Esophagus muscularis mucosa (tissue), 4 donors: Measurements from ENCODE around the gene RYR2. TPM values are rescaled to one million over a fixed set of nuclear protein-coding genes. Genes with fewer than 3 reads are reported as not detected.
A peak's percentile ranks its signal among the peaks of the same experiment; 100 is the strongest.

Experiments
- DNase-seq: peaks from one replicate; pipeline ENCODE4 v3.0.0-alpha.2; 2017; ENCODE audit errors: extremely low spot score
- H3K27ac ChIP-seq, 4 donors: fragments of 200-600 bp; sonication (generic); replicated peaks in 1 of 4; 1 replicate in 3 of 4; 2 replicates in 1 of 4; pipeline ENCODE4 v1.5.1; 2016 to 2019; ENCODE audit warnings: mild to moderate bottlenecking in 1 of 4
- H3K27me3 ChIP-seq, 4 donors: fragments of 200-600 bp; sonication (generic); one replicate each; pipeline versions ENCODE4 v1.5.1 to v1.6.0; 2016 to 2019
- H3K36me3 ChIP-seq, 4 donors: fragments of 200-600 bp; sonication (generic); one replicate each; pipeline ENCODE4 v1.5.1; 2016 to 2019
- H3K4me1 ChIP-seq, 4 donors: fragments of 200-600 bp; sonication (generic); one replicate each; pipeline ENCODE4 v1.5.1; 2016 to 2019
- H3K4me3 ChIP-seq, 4 donors: fragments of 200-600 bp; sonication (generic); 1 replicate in 2 of 4; 2 replicates in 2 of 4; pipeline ENCODE4 v1.5.1; 2016 to 2019; ENCODE audit warnings: mild to moderate bottlenecking in 4 of 4, moderate library complexity in 1 of 4
- H3K9me3 ChIP-seq, 4 donors: fragments of 200-600 bp; sonication (generic); 1 replicate in 3 of 4; 2 replicates in 1 of 4; pipeline ENCODE4 v1.5.1; 2016 to 2019
- CTCF ChIP-seq, 3 experiments: fragments of 200-600 bp in 2 of 3; fragments of 450-650 bp in 1 of 3; sonication (generic) in 2 of 3; IDR thresholded peaks; one replicate each; pipeline ENCODE4 v1.5.1; 2017 to 2019; ENCODE audit warnings: antibody characterized with exemption in 3 of 3, mild to moderate bottlenecking in 2 of 3, moderate library complexity in 1 of 3
- EP300 ChIP-seq: sonication (generic); formaldehyde crosslinking; IDR thresholded peaks from one replicate; pipeline ENCODE4 v1.6.1; 2017; ENCODE audit warnings: antibody characterized with exemption
- POLR2A ChIP-seq: fragments of 450-650 bp; IDR thresholded peaks from one replicate; pipeline ENCODE4 v1.6.1; 2017; ENCODE audit warnings: antibody characterized with exemption, moderate library complexity, mild to moderate bottlenecking, low read depth
- POLR2AphosphoS5 ChIP-seq, 2 donors: sonication (generic); formaldehyde crosslinking; IDR thresholded peaks; one replicate each; pipeline ENCODE4 v1.6.1; 2017; ENCODE audit warnings: antibody characterized with exemption in 2 of 2
- WGBS: methylation state at CpG from one replicate; pipeline ENCODE4 v1.1.5; 2018; 5-methylcytosine and 5-hydroxymethylcytosine counted together
- intact Hi-C: fragments of 100-400 bp; cut with DNase I; formaldehyde crosslinking; loops from one replicate; pipeline ENCODE4 v1.15.1; 2023
- total RNA-seq, 4 donors: library from RNA; depleted of rRNA; stranded (reverse); fragments of >200 nt; gene quantifications; one replicate each; pipeline versions ENCODE4 v1.1.0 to v1.2.1, GENCODE V29; 2016

RYR2 gene
- total RNA-seq, 4 donors from 2014 or later, result 29.8 to 56.3 (median 38.9) TPM

DNA sequence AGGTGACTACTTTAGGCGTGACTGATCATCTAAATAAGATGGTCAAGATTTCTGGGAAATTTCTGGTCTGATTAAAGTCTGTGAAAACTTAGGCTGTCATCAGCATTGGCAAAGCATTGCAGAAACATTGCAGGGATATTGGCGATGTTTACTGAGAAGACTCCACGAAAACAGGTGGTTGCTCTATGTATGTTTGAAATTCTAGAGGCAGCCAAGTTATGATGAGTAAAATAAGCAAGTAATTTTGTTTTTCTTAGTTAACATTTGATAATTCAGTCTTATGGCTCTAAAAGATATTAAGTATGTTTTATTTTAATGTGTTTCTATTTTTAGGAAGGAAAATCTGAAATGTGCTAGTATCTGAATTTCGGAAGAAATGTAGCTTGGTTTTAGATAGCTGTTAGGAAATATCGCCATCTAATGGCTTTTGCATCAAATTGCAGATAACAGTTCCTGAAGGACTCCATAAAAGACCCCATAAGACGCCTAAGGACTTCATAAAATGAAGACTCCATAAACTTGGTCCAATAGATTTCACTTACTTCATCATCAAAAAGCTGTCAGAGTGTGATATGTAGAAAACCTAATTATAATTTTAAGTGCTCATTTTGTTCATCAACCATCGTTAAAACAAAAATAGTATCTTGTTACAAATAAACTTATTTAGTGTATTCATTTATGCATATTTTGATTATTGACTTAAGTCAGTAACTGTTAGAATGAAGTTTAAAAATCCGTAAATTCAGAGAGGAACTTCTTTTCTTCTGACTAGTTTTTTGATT, 344.6 kb downstream of the RYR2 start:
- TF ChIP-seq EP300 (no peak), CTCF (IDR thresholded peaks at IDR 0.05) (peak; percentile 75 to 77 (median 76))
- intact Hi-C loops, result loop anchor here (5.0 to 10.0 kb wide), 2 partner anchors 342 to 499 kb away; partner anchors contain the start of gene RYR2
- Histone ChIP-seq H3K9me3 (no peaks in the 10 kb centered on the region), H3K4me1 (peaks cover 8 to 23% (median 19%) of the 10 kb centered on the region in 4 donors), H3K4me3 (no peak overlapping the region), H3K27ac (peak overlapping the region in 1 of 4 donors; percentile 1), H3K27me3 (no peaks in the 10 kb centered on the region), H3K36me3 (no peaks in the 10 kb centered on the region)
- 56% methylated on average over 8 of the region's 8 CpGs for WGBS
- no peak for DNase-seq

DNA sequence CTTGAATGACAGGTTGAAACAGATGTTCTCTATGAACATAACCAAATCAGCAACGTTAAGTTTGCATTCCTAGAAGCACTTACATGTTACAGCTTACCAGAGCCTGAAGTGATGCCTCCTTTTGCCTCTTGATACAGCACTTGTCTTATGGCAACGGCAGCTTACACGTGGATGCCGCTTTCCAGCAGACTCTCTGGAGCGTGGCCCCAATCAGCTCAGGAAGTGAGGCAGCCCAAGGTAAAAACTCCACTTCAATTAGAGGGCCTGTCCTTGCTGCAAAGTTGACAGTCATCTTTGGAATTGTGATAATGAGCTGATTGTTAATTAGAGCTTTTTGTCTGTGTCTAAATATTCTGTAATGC, 345.1 kb downstream of the RYR2 start:
- TF ChIP-seq POLR2AphosphoS5 (IDR thresholded peaks at IDR 0.05), result no peak
- TF ChIP-seq CTCF (IDR thresholded peaks at IDR 0.05), result no peak
- TF ChIP-seq POLR2A, result no peak
- no peak for TF ChIP-seq EP300
- no peaks in the 10 kb centered on the region for H3K27me3 ChIP-seq
- WGBS, result 91% methylated on average over 5 of the region's 5 CpGs
- intact Hi-C loops, result loop anchor here (5.0 to 10.0 kb wide), 2 partner anchors 342 to 500 kb away; partner anchors contain the start of gene RYR2
- H3K9me3 ChIP-seq, result no peaks in the 10 kb centered on the region
- H3K27ac ChIP-seq, result no peak overlapping the region
- peaks cover 8 to 24% (median 20%) of the 10 kb centered on the region in 4 donors for H3K4me1 ChIP-seq
- DNase-seq, result no peak
- H3K4me3 ChIP-seq, result no peak overlapping the region
- no peaks in the 10 kb centered on the region for H3K36me3 ChIP-seq

GRCh38 chr1:237390823-237391222, 348.8 kb downstream of the RYR2 start:
- WGBS, result 49% methylated on average over 3 of the region's 3 CpGs
- H3K36me3 ChIP-seq, result peaks cover 0 to 10% (median 3%) of the 10 kb centered on the region in 4 donors
- no peak for DNase-seq
- H3K27me3 ChIP-seq, result no peaks in the 10 kb centered on the region
- H3K9me3 ChIP-seq, result no peaks in the 10 kb centered on the region
- intact Hi-C loops, result no loop called here
- no peak overlapping the region for H3K4me3 ChIP-seq
- H3K4me1 ChIP-seq, result peaks cover 6 to 14% (median 12%) of the 10 kb centered on the region in 4 donors
- no peak for TF ChIP-seq POLR2A
- peak in 1 of 2 donors; percentile 46 for TF ChIP-seq POLR2AphosphoS5 (IDR thresholded peaks at IDR 0.05)
- no peak overlapping the region for H3K27ac ChIP-seq

DNA sequence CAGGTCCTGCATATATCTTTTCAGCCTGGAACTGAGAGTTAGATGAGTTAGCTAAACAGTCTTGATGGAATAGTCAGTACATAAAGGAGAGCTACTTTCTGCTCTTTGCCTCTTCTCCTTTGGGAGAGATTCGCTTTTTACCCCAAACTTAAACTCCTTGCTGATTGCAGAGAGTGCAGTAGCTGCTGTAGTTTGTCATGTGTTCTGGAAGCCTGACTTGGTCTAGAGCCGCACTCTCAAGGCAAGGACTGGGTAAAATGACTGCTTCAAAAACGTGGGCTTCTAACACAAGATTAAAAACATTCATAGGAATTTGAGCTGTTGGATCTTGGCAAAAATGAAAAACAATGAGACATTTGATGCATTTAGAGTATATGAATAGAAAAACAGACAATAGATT, 351.6 kb downstream of the RYR2 start:
- 62% methylated on average over 3 of the region's 3 CpGs for WGBS
- H3K36me3 ChIP-seq, result peaks cover 0 to 17% (median 3%) of the 10 kb centered on the region in 4 donors

More for the DNA sequence above, 351.6 kb downstream of the RYR2 start:
- peaks cover 0 to 9% (median 6%) of the 10 kb centered on the region in 4 donors for H3K4me1 ChIP-seq
- no peak overlapping the region for H3K27ac ChIP-seq
- no peak overlapping the region for H3K4me3 ChIP-seq
- H3K27me3 ChIP-seq, result no peaks in the 10 kb centered on the region
- DNase-seq, result no peak
- H3K9me3 ChIP-seq, result no peaks in the 10 kb centered on the region
- intact Hi-C loops, result no loop called here
- no peak for TF ChIP-seq CTCF (IDR thresholded peaks at IDR 0.05)
- TF ChIP-seq POLR2AphosphoS5 (IDR thresholded peaks at IDR 0.05), result no peak
